ENCODE data around the gene GNB1.

GNB1 gene

DNA sequence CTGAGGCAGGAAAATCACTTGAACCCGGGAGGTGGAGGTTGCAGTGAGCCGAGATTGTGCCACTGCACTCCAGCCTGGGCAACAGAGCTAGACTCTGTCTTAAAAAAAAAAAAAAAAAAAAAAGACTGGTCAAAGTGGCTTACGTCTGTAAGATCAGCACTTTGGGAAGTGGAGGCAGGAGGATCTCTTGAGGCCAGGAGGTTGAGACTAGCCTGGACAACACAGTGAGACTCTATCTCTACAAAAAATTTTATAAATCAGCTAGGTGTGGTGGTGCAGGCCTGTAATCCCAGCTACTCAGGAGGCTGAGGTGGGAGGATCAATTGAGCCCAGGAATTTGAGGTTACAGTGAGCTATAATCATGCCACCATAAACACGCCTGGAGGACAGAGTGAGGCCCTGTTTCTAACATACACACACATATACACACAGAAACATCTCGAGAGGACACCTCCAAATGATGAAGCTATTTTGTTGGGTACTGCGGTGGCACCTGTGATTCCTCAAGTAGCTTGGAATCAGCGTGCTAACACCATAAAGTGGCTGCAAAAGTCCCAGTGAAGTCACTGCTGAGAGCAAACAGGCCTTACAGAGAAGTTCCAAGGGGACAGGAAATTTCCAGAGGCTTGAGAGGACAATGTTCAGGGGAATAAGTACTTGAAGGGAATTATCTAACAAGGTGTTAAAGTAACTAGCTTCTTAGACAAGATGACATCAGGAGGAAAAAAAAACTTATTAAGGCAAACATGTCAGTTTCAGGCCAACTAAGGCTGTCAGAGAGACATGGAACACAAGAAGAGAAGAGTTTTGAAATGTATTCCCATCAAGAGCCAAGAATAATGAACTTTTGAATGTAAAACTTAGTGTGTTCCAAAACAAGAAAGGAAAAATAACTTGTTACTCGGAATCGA lies 114.0 kb downstream of the GNB1 start:
- DNase-seq (ENCODE audit: low spot score), result no peak
- TF ChIP-seq CTCF (IDR thresholded peaks at IDR 0.05; ENCODE audit: borderline replicate concordance, control extremely low read depth, extremely low read depth, insufficient read depth, missing control alignments), result no peak
- in situ Hi-C loops (cut with MboI; ENCODE audit: low sequenced_read_pairs, unreplicated experiment), result no loop called here

DNA sequence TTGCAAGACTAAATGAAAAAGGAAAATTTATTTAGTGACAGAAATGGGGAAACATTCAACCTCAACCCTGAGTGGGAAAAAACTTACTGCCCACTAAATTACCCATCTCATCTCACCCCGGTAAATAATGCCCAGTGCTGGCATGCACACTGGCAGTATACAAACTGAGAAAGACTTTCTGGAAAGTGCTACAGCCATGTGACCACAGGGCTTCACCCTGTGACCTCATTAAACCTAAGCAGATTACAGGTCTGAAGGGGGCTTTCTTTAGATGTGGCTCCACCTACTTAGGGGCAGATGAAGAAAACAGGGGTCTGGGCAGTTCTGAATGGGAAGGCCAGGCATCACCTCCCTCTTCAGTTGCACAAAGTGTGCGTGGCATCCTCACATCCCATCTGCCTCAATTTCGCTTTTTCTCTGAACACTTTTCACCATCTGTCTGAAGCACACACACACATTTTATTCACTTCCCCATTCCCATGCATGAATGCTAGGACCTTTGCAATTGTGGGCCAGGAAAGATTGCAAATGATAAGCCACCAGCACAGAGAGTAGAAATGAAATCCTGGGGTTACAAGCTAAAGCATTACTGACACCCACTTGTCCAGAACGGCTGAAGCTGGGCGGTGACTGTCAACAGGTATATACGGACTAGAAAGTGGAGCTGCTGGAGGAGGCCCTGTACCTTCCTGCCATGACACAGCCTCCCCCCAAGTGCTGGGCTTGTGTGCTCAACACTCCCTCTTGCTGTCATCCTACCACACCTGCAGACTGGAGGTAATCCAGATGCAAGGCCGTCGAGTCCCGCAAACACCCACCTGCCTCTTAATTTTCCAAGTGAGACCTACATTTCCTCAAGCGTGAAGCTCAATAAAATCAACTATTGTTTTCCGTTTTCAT lies 115.3 kb downstream of the GNB1 start:
- no peak for DNase-seq (ENCODE audit: low spot score)
- no peak for TF ChIP-seq CTCF (IDR thresholded peaks at IDR 0.05; ENCODE audit: borderline replicate concordance, control extremely low read depth, extremely low read depth, insufficient read depth, missing control alignments)
- in situ Hi-C loops (cut with MboI; ENCODE audit: low sequenced_read_pairs, unreplicated experiment), result no loop called here

DNA sequence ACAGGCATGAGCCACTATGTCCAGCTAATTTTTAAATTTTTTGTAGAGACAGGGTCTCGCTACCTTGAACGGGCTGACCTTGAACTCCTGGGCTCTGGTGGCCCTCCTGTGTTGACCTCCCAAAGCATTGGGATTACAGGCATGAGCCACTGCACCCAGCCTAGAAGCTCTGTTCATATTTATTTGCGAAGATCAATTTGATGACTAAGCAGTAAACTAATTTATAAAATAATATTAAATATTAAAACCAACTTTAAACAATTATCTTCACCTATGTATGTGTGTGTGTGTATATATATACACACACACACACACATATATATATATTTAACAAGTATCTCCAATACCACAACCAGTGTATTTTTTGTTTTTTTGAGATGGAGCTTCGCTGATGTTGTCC lies 117.0 kb downstream of the GNB1 start:
- TF ChIP-seq CTCF (IDR thresholded peaks at IDR 0.05; ENCODE audit: borderline replicate concordance, control extremely low read depth, extremely low read depth, insufficient read depth, missing control alignments), result no peak
- in situ Hi-C loops (cut with MboI; ENCODE audit: low sequenced_read_pairs, unreplicated experiment), result no loop called here
- DNase-seq (ENCODE audit: low spot score), result no peak

DNA sequence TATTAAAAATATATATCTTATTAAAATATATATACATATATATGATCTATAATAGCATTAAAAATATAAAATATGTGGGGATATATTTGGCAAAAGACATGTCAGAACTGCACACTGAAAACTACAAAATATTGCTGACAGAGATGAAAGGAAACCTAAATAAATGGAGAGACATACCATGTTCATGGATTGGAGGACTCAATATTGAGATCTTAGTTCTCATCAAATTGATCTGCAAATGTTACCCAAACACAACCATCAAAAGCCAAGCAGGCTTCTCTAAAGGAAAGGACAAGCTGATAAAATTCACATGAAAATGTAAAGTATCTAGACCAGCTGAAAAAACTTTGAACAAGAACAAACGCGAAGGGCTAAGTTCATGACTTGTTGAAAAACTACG lies 119.8 kb downstream of the GNB1 start:
- DNase-seq (ENCODE audit: low spot score), result no peak
- TF ChIP-seq CTCF (IDR thresholded peaks at IDR 0.05; ENCODE audit: borderline replicate concordance, control extremely low read depth, extremely low read depth, insufficient read depth, missing control alignments), result no peak

GRCh38 chr1:1770102-1770501 lies 120.8 kb downstream of the GNB1 start:
- TF ChIP-seq CTCF (IDR thresholded peaks at IDR 0.05; ENCODE audit: borderline replicate concordance, control extremely low read depth, extremely low read depth, insufficient read depth, missing control alignments), result no peak
- in situ Hi-C loops (cut with MboI; ENCODE audit: low sequenced_read_pairs, unreplicated experiment), result no loop called here
- no peak for DNase-seq (ENCODE audit: low spot score)

More for the DNA sequence above, 119.8 kb downstream of the GNB1 start:
- in situ Hi-C loops (cut with MboI; ENCODE audit: low sequenced_read_pairs, unreplicated experiment), result no loop called here

DNA sequence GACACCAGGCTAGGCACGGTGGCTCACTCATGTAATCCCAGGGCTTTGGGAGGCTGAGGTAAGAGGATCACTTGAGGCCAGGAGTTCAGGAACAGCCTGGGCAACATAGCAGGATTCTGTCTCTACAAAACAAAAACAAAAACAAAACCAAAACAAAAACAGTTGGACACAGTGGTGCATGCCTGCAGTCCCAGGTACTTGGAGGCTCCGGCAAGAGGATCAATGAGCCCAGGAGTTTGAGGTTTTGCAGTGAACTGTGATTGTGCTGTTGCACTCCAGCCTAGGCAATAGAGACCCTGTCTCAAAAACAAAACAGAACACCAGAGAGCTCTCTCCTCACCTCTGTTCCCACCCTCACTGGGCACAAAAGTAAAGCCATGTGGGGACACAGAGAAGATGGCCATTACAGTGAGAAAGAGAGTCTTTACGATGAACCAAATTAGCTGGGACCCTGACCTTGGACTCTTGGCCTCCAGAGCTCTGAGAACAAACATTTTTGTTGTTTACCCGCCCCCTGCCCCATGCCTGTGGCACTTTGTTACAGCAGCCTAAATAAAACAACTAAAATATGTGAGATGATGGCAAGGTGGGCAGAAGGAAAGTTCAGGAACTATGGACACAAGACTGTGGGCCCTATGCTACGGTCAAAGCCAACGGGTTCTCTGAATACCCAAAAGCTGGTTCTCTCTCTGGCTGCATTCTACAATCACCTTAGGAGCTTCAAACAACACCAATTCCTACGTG lies 122.5 kb downstream of the GNB1 start:
- in situ Hi-C loops (cut with MboI; ENCODE audit: low sequenced_read_pairs, unreplicated experiment), result no loop called here
- no peak for TF ChIP-seq CTCF (IDR thresholded peaks at IDR 0.05; ENCODE audit: borderline replicate concordance, control extremely low read depth, extremely low read depth, insufficient read depth, missing control alignments)

More for the DNA sequence above, 122.5 kb downstream of the GNB1 start:
- no peak for DNase-seq (ENCODE audit: low spot score)
